GM19238 (cell line): ENCODE data around the gene PASK.
"Not testable (repeated sequence)": the region's sequence is repeated elsewhere in the genome, so short reads cannot be mapped to it uniquely, and the experiment has no call there.

Experiments used
- DNase-seq: peaks from one replicate; pipeline ENCODE4 v3.0.0; 2011; ENCODE audit warnings: low spot score; ENCODE audit not compliant: insufficient read length

Gene PASK

GRCh38 chr2:241107031-241107783, 42.1 kb downstream of the PASK start:
- DNase-seq, result no peak

- DNase-seq, result no peak
Measured at GRCh38 chr2:241105641-241106040, 43.6 kb downstream of the PASK start.

DNA sequence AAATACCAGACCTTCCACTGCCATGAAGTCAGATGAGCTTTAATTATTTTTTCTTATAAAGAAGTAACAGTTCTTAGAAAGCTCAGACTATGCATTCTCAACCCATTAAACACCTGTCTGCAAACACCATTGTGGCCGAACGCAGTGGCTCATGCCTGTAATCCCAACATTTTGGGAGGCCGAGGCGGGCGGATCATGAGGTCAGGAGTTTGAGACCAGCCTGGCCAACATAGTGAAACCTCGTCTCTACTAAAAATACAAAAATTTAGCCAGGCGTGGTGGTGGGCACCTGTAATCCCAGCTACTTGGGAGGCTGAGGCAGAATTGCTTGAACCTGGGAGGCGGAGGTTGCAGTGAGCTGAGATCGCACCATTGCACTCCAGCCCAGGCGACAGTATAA, 44.7 kb downstream of the PASK start:
- not testable (repeated sequence) for DNase-seq

GRCh38 chr2:241103176-241103595, 46.1 kb downstream of the PASK start:
- DNase-seq, result no peak

DNA sequence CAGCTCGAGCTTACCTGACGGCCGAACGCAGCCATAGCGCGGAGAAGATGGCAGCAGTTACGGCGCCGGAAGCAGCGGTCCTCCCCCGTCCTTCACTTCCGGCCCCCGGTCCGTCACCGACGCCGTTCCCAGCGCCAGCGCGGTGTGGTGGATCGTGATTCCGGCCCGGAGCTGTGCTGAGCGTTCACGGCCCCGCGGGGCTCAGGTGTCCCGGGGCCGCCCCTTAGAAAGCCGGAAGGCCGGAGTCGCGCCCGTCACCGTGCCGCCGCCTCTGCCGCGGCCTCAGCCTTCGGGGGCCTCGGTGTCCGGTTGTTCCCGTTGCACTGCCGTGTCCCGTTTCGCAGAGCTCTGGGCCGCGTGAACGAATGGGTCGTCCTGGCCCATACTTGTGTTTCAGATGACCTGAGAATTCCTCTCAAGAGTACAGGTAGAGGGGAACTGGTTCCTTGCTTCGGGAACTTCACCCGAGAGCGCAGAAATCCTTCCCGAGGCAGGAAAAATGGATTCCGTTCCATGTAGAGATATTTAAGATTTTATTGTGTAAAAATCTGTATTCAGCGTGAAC, 47.0 kb downstream of the PASK start, which contains the start of gene MTERF4:
Gene MTERF4, minus strand, starts transcription at position 49 of the 565 bp plus-strand sequence. Its CDS starts 14 bp downstream, at position 35.
- peak; percentile 85 for DNase-seq

DNA sequence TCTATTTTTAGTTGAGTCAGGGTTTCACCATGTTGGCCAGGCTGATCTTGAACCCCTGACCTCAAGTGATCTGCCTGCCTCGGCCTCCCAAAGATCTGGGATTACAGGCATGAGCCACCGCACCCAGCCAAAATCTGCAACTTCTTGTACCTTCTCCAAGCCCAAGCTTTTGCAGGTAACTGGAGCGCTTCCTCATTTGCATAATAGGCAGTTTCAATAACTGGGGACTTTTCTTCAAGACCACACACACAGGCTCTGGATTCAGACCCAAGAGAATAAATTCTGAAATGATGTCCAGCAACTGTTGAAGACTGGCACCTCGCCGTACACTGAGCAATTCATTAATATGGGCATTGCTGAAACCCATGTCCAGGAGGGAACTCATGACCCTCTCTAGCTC, 50.0 kb downstream of the PASK start:
- DNase-seq, result no peak

DNA sequence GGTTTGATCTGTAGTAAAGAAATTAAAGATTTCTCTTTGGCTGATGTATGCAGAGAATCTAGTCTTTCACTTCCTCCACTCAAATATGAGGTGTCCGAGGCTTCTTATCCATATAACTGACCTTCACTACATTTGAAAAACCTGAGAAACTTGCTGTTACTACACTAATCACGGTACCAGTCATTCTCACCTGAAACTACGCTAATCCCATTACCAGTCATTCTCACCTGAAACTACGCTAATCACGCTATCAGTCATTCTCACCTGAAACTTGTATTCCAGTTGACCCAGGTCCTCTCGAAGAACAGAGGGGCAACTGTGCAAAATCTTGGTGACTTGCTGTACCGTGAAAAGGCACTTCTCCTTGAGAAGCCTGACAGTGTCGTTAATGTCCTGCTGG, 52.3 kb downstream of the PASK start:
- DNase-seq, result no peak

DNA sequence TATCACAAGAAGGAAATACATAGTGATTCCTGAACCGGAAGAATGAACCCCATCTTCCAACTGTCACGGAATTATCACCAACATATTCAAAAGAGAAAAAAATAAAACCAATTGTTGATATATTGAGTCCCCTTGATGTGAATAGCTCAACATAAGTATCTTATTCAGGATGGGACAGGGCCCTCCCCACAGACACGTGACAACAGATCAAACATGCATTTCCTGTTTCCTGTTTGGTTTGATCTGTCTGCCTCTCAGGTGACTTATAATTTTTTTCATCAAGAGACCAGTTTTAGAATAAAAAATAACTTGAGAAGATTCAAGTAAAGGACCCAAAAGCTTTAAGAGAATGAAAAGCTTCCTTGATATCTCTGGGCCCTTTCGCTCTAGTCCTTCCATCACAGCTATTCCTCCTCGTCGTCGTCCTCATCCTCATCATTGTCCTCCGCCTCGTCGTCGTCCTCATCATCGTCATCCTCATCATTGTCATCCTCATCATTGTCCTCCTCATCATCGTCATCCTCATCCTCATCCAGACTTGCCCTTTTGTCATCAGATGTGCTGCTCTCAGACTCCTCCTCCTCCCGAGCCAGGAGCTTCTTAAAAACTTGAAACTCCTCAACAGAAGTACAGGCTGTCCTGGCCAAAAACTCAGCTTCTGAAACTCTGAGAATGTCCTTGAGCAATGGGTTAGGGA, 53.5 kb downstream of the PASK start:
- DNase-seq, result no peak

DNA sequence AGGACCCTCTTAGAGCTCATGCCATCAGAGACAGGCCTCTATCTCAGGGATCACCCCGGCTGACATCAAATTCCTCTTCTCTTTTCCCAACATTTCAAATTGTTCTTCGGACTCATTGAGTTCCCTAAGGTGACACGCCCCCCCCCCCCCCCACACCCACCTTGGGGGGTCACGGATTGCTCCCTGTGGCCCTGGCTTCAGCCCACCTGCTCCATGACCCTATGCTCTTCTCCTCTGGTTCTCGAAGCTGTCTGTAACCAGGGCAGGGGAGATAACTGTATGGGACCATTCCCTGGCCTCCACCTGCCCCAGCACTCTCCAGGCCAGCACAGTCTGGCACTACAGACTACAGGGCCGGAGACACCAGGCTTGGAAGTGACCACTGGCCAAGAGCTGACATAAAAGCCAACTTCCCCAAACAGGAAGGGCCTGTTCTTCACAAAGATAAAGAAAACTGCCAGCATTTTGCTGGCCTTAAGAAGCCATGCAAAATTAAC, 54.3 kb downstream of the PASK start:
- DNase-seq, result no peak

DNA sequence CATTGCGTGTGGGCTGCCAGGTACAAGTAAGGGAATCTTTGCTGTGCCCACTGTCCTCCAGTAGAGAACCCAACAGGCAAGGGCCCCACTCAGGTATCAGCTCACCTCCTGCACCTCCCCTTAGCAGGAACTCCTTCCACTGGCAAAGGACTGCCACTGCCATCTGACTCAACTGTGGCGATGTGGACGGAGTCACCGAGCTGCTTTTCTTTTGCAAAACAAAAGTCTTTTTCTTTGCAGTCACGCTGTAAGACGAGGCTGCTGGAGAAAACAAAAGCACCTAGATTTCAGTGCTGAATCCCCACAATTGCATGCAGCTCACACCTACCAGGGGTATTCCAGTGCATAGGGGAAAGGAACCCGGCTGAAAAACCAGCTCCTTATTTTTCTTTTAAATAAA, 55.1 kb downstream of the PASK start:
- DNase-seq, result no peak

- not testable (repeated sequence) for DNase-seq
Measured at GRCh38 chr2:241093133-241093781, 56.0 kb downstream of the PASK start.

DNA sequence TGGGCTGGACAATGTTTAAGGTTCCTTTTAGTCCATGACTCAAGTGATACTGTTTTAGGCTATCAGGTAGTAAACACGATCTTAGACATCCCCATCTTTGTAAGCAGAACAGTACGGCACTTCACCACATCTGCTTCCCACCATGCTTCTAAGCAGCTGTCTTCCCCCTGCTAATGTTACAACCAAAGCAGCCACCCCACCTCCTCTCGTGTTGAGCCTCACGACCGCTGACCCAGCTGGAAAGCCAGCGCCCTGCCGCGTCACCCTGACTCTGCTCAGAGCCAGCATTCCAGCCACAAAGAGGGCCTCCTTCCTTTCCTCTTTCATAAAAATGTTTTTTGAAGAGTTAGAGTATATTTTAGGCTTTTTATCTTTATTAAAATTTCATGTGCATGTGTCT, 56.6 kb downstream of the PASK start:
- DNase-seq, result no peak

DNA sequence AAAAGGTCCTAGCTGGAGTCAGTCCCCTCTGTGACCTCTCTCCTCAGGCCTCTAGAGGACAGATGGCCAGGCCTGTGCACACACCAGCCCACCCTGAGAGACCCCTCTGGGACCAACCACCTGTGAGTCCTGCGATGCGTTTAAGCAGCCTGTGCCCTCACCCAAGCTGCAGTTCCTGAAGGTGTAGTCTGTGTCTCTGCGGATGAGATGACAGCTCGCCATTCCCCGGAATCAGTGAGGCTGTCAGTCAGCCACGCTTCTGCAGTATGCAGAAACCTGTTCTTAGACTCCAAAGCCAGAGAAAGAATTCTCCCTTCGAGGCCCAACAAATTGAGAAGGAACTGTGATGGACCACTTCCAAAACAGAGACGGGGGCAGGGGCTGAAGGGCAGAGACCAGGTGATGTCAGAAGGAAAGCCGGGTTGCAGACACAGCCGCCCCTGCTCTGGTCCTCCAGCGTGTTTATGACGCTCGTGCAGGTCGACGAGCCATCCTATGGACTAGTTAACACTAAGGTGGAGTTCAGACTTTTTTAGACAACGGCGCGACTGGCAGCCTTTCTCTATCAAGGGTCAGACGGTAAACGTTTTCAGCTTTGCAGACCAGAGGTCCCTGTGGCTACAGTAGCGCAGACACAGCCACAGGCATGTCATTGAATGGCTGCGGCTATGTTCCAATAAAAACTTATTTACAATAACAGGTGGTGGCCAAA, 57.4 kb downstream of the PASK start:
- DNase-seq, result no peak

DNA sequence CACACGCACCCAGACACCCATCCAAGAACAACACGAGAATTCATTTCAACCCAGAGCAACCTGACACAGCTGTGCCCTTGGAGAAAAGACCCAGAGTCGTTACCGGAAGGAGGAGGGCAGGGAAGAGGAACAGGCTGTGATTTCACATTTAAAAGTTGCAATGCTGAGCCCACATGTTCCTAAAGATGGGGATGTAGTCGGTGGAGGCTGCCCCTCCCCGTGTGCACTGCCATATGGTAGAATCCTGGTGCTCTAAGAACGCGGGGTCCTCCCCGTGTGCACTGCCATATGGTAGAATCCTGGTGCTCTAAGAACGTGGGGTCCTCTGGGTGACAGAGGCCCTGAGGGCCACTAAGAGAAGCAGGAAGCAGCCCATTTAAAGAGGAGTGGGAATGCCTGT, 58.1 kb downstream of the PASK start:
- DNase-seq, result no peak

GRCh38 chr2:241088791-241089732, 60.2 kb downstream of the PASK start:
- no peak for DNase-seq

DNA sequence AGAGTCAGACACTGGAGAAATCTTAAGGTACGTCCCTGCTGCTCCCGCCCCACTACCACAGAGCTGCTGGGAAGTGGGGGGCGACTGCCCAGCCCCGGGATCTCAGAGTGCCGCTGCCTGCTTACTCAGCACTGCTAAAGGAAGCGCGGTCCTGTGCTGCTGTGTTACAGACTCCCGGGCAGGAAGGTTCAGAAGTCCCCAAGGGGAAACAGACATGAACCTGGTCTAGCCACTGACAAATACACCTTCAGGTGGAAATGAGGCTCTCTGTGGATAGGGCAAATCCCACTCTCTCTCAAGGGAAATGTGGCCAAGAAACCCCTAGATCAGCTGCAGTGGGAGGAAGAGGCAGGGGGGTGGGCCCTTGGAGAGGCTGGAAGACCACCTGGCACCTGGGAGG, 60.9 kb downstream of the PASK start:
- DNase-seq, result no peak

- DNase-seq, result no peak
Measured at GRCh38 chr2:241087420-241088268, 61.6 kb downstream of the PASK start.

DNA sequence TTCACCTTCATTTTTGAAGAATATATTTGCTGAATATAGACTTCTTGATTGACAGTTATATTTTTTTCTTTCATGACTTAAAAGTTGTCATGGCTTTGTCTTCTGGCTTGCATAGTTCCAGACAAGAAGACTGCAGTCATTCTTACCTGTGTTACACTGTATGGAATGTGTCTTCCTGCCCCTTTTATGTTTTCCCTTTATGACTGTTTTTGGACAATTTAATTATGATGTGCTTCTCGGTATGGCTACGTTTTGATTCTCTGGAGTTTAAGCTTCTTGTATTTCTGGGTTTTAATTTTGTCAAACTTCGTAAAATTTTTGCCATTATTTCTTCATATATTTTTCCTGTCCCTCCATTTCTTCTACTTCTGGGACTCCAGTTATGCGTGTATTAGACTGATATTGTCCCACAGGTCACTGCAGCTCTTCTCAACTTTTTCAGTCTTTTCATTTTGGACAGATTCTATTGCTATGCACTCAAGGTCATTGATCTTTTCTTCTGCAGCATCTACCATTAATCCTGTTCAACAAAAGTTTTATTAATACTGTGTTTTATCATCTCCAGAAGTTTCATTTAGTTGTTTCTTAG, 64.3 kb downstream of the PASK start:
- no peak for DNase-seq

GRCh38 chr2:241083091-241083415, 66.2 kb downstream of the PASK start:
- no peak for DNase-seq
